Fibroblast of lung (primary cell): ENCODE measurements around the gene FBXO34. TPM values are rescaled to one million over a fixed set of nuclear protein-coding genes. Genes with fewer than 3 reads are reported as not detected.

Source experiments
- DNase-seq, 2 donors: peaks; one replicate each; pipeline versions ENCODE4 v3.0.0 to v3.0.0-alpha.2; 2010; ENCODE audit warnings: low read depth in 2 of 2
- H2AFZ ChIP-seq: 2 replicates; pipeline ENCODE4 v1.5.1; 2012; ENCODE audit warnings: low read length, control low read depth, inconsistent platforms
- H3K27ac ChIP-seq: 2 replicates; pipeline ENCODE4 v1.5.1; 2011; ENCODE audit warnings: low read length, control low read depth; ENCODE audit not compliant: insufficient read depth
- H3K27me3 ChIP-seq: 2 replicates; pipeline ENCODE4 v1.5.1; 2011; ENCODE audit warnings: mild to moderate bottlenecking, low read length; ENCODE audit not compliant: control insufficient read depth, insufficient read depth
- H3K36me3 ChIP-seq: 2 replicates; pipeline ENCODE4 v1.5.1; 2011; ENCODE audit warnings: low read length; ENCODE audit not compliant: control insufficient read depth, insufficient read depth
- H3K4me1 ChIP-seq: 2 replicates; pipeline ENCODE4 v1.5.1; 2011; ENCODE audit warnings: low read length; ENCODE audit not compliant: control insufficient read depth, insufficient read depth; ENCODE audit errors: extremely low read depth
- H3K4me2 ChIP-seq: 2 replicates; pipeline ENCODE4 v1.5.1; 2011; ENCODE audit warnings: low read length, control low read depth; ENCODE audit not compliant: insufficient read depth; ENCODE audit errors: extremely low read depth
- H3K4me3 ChIP-seq, 4 experiments: fragments of 200-600 bp in 1 of 4; sonication (generic) in 1 of 4; replicated peaks in 1 of 4; 2 replicates each; pipeline ENCODE4 v1.5.1; 2011 to 2016; ENCODE audit warnings: low read length in 4 of 4, low read depth in 3 of 4, mild to moderate bottlenecking in 3 of 4, control low read depth in 2 of 4, inconsistent platforms in 1 of 4, mixed read lengths in 1 of 4; ENCODE audit not compliant: insufficient read depth in 1 of 4; ENCODE audit errors: control extremely low read depth in 1 of 4
- H3K79me2 ChIP-seq: 2 replicates; pipeline ENCODE4 v1.5.1; 2012; ENCODE audit warnings: mild to moderate bottlenecking, low read length, inconsistent platforms; ENCODE audit not compliant: control insufficient read depth, insufficient read depth
- H3K9ac ChIP-seq: 2 replicates; pipeline ENCODE4 v1.5.1; 2011; ENCODE audit warnings: mild to moderate bottlenecking, low read length, control low read depth; ENCODE audit not compliant: insufficient read depth
- H3K9me3 ChIP-seq: 2 replicates; pipeline ENCODE4 v1.5.1; 2012; ENCODE audit warnings: low read depth, low read length; ENCODE audit not compliant: control insufficient read depth, insufficient read depth
- H4K20me1 ChIP-seq: 2 replicates; pipeline ENCODE4 v1.5.1; 2011; ENCODE audit warnings: low read length; ENCODE audit not compliant: control insufficient read depth, insufficient read depth; ENCODE audit errors: extremely low read depth
- CTCF ChIP-seq, 2 donors: IDR thresholded peaks in 1 of 2; conservative IDR thresholded peaks in 1 of 2; 1 replicate in 1 of 2; 2 replicates in 1 of 2; pipeline ENCODE4 v1.5.1; 2011 to 2012; ENCODE audit warnings: low read length in 2 of 2, control low read depth in 1 of 2, inconsistent platforms in 1 of 2, low read depth in 1 of 2, mild to moderate bottlenecking in 1 of 2
- EZH2 ChIP-seq: IDR thresholded peaks from 2 replicates; pipeline ENCODE4 v1.5.1; 2012; ENCODE audit warnings: low read length, control low read depth, mild to moderate bottlenecking; ENCODE audit errors: missing control alignments
- polyA plus RNA-seq, 2 donors: library from polyadenylated mRNA; depleted of rRNA in 1 of 2; stranded (reverse) in 1 of 2; unstranded in 1 of 2; fragments of >200 nt; gene quantifications; 2 replicates each; pipeline ENCODE4 v1.2.1, GENCODE V29; 2011 to 2012; ENCODE audit warnings: missing spikeins in 1 of 2
- total RNA-seq: library from RNA; depleted of rRNA; stranded (reverse); fragments of >200 nt; gene quantifications from 2 replicates; pipeline ENCODE4 v1.2.1, GENCODE V29; 2014

The FBXO34 gene
- total and polyA plus RNA-seq, 2 donors (not counting 1 experiment from before 2014, with no cell fraction given), result 20.8 to 29.1 TPM

- Histone ChIP-seq H3K36me3 (no peaks in the 10 kb centered on the region), H4K20me1 (peaks cover 2% of the 10 kb centered on the region), H2AFZ (no peak overlapping the region), H3K4me1 (no peaks in the 10 kb centered on the region), H3K9me3 (no peaks in the 10 kb centered on the region), H3K79me2 (peaks cover 40% of the 10 kb centered on the region), H3K4me2 (no peak overlapping the region), H3K9ac (no peak overlapping the region), H3K4me3 (no peak overlapping the region), H3K27ac (no peak overlapping the region), H3K27me3 (no peaks in the 10 kb centered on the region)
- no peak for DNase-seq
- TF ChIP-seq EZH2 (no peak), CTCF (conservative IDR thresholded peaks at IDR 0.05 in 1 of 2, IDR thresholded peaks at IDR 0.05 in 1 of 2; ENCODE audit: low read depth in 1 of 2, low read length in 2 of 2) (no peak)
Observed at GRCh38 chr14:55288439-55288838, 17.2 kb downstream of the FBXO34 start.

GRCh38 chr14:55291480-55292081, 20.4 kb downstream of the FBXO34 start:
- H3K9ac ChIP-seq, result no peak overlapping the region
- H3K79me2 ChIP-seq, result peaks cover 35% of the 10 kb centered on the region
- H3K9me3 ChIP-seq, result no peaks in the 10 kb centered on the region
- no peaks in the 10 kb centered on the region for H3K4me1 ChIP-seq
- TF ChIP-seq EZH2, result no peak
- no peak for TF ChIP-seq CTCF (conservative IDR thresholded peaks at IDR 0.05 in 1 of 2, IDR thresholded peaks at IDR 0.05 in 1 of 2; ENCODE audit: low read depth in 1 of 2, low read length in 2 of 2)
- no peaks in the 10 kb centered on the region for H4K20me1 ChIP-seq
- H3K4me2 ChIP-seq, result no peak overlapping the region
- H3K4me3 ChIP-seq, result no peak overlapping the region
- H3K27me3 ChIP-seq, result no peaks in the 10 kb centered on the region
- H2AFZ ChIP-seq, result no peak overlapping the region
- H3K27ac ChIP-seq, result no peak overlapping the region
- no peak for DNase-seq
- H3K36me3 ChIP-seq, result no peaks in the 10 kb centered on the region

- H3K4me2 ChIP-seq, result no peak overlapping the region
- no peak for DNase-seq
- no peak overlapping the region for H3K27ac ChIP-seq
- H3K4me3 ChIP-seq, result no peak overlapping the region
- no peak overlapping the region for H3K9ac ChIP-seq
- H3K79me2 ChIP-seq, result peaks cover 28% of the 10 kb centered on the region
- no peaks in the 10 kb centered on the region for H3K27me3 ChIP-seq
- H3K4me1 ChIP-seq, result no peaks in the 10 kb centered on the region
- H3K9me3 ChIP-seq, result no peaks in the 10 kb centered on the region
- H3K36me3 ChIP-seq, result peaks cover 3% of the 10 kb centered on the region
- H2AFZ ChIP-seq, result no peak overlapping the region
- TF ChIP-seq EZH2 (no peak), CTCF (conservative IDR thresholded peaks at IDR 0.05 in 1 of 2, IDR thresholded peaks at IDR 0.05 in 1 of 2; ENCODE audit: low read depth in 1 of 2, low read length in 2 of 2) (no peak)
- H4K20me1 ChIP-seq, result no peaks in the 10 kb centered on the region
Observed at GRCh38 chr14:55294603-55295002, 23.4 kb downstream of the FBXO34 start.
